Transverse colon (tissue), 4 donors: ENCODE results near the gene CDK5R2. TPM values are rescaled to one million over a fixed set of nuclear protein-coding genes. Genes with fewer than 3 reads are reported as not detected.

Experiments
- DNase-seq: peaks from one replicate; pipeline ENCODE4 v3.0.0-alpha.2; 2019
- H3K27ac ChIP-seq, 4 donors: fragments of 200-600 bp; sonication (generic); 2 replicates each; pipeline ENCODE4 v1.5.1; 2016 to 2018; ENCODE audit warnings: inconsistent platforms in 4 of 4
- H3K27me3 ChIP-seq: fragments of 200-600 bp; sonication (generic); 2 replicates; pipeline ENCODE4 v1.5.1; 2017; ENCODE audit warnings: inconsistent platforms
- H3K36me3 ChIP-seq, 4 donors: fragments of 200-600 bp; sonication (generic); 2 replicates each; pipeline ENCODE4 v1.5.1; 2017 to 2019; ENCODE audit warnings: inconsistent platforms in 4 of 4
- H3K4me1 ChIP-seq, 4 donors: fragments of 200-600 bp; sonication (generic); 2 replicates each; pipeline ENCODE4 v1.5.1; 2017 to 2020; ENCODE audit warnings: inconsistent platforms in 4 of 4
- H3K4me3 ChIP-seq, 4 donors: fragments of 200-600 bp; sonication (generic); 1 replicate in 1 of 4; 2 replicates in 3 of 4; pipeline versions ENCODE4 v1.5.1 to v1.6.1; 2017 to 2019; ENCODE audit warnings: inconsistent platforms in 4 of 4
- H3K9me3 ChIP-seq, 2 donors: fragments of 200-600 bp; sonication (generic); 2 replicates each; pipeline ENCODE4 v1.5.1; 2017 to 2019; ENCODE audit warnings: inconsistent platforms in 2 of 2
- EP300 ChIP-seq: sonication (generic); formaldehyde crosslinking; IDR thresholded peaks from one replicate; pipeline ENCODE4 v1.6.1; 2017; ENCODE audit warnings: antibody characterized with exemption, low read depth
- POLR2A ChIP-seq: fragments of 450-650 bp; IDR thresholded peaks from one replicate; pipeline ENCODE4 v1.6.1; 2016; ENCODE audit warnings: antibody characterized with exemption, mild to moderate bottlenecking, moderate library complexity
- POLR2AphosphoS5 ChIP-seq, 3 donors: sonication (generic); formaldehyde crosslinking; IDR thresholded peaks; one replicate each; pipeline ENCODE4 v1.6.1; 2016; ENCODE audit warnings: antibody characterized with exemption in 3 of 3
- WGBS, 2 donors: methylation state at CpG; one replicate each; pipeline ENCODE4 v1.1.5; 2018; ENCODE audit warnings: low coverage in 1 of 2; 5-methylcytosine and 5-hydroxymethylcytosine counted together
- in situ Hi-C, 4 donors: fragments of 200-750 bp; cut with MboI; loops; one replicate each; pipeline versions ENCODE4 v1.15.0 to v1.15.1; 2017; ENCODE audit warnings: low sequenced_read_pairs in 3 of 4, low pct_ligation_motif_present in 1 of 4, low pct_unique_long_range_greater_than_20kb in 1 of 4
- intact Hi-C: fragments of 100-400 bp; cut with DNase I; formaldehyde crosslinking; loops from one replicate; pipeline ENCODE4 v1.15.1; 2023; ENCODE audit warnings: low total_unique reads
- total RNA-seq, 4 donors: library from RNA; depleted of rRNA; stranded (reverse); fragments of >200 nt; gene quantifications; one replicate each; pipeline ENCODE4 v1.1.0, GENCODE V29; 2016
- TF ChIP-seq, protein P1 (sequence below), 5 experiments: fragments of 200-600 bp in 3 of 5; fragments of 450-650 bp in 2 of 5; sonication (generic) in 3 of 5; IDR thresholded peaks; 1 replicate in 2 of 5; 2 replicates in 3 of 5; pipeline ENCODE4 v1.5.1; 2016 to 2017; ENCODE audit warnings: antibody characterized with exemption in 5 of 5, inconsistent platforms in 3 of 5, mild to moderate bottlenecking in 2 of 5, moderate library complexity in 1 of 5

The CDK5R2 gene
- total RNA-seq, 4 donors from 2014 or later, result 0.41 TPM; not detected in 3

DNA sequence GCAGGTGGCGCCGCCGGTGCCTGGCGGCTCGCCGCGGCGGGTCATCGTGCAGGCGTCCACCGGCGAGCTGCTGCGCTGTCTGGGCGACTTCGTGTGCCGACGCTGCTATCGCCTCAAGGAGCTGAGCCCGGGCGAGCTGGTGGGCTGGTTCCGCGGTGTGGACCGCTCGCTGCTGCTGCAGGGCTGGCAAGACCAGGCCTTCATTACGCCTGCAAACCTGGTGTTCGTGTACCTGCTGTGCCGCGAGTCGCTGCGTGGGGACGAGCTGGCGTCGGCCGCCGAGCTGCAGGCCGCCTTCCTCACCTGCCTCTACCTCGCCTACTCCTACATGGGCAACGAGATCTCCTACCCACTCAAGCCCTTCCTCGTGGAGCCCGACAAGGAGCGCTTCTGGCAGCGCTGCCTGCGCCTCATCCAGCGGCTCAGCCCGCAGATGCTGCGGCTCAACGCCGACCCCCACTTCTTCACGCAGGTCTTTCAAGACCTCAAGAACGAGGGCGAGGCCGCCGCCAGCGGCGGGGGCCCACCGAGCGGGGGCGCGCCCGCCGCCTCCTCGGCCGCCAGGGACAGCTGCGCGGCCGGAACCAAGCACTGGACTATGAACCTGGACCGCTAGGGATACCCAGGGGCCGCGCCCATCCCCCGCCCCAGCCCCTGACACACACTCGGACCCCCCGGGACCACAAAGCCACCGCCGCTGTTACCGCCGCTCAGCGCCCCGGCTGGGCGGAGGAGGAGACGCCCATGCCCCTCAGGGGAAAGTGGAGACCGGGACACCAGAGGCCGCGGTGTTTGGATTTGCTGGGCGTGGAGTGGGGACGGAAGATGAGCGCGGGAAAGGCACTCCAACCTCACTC lies 1.1 kb downstream of the CDK5R2 start:
- TF ChIP-seq EP300 (no peak), POLR2AphosphoS5 (IDR thresholded peaks at IDR 0.05) (no peak), POLR2A (no peak)
- TF ChIP-seq, protein P1, sequence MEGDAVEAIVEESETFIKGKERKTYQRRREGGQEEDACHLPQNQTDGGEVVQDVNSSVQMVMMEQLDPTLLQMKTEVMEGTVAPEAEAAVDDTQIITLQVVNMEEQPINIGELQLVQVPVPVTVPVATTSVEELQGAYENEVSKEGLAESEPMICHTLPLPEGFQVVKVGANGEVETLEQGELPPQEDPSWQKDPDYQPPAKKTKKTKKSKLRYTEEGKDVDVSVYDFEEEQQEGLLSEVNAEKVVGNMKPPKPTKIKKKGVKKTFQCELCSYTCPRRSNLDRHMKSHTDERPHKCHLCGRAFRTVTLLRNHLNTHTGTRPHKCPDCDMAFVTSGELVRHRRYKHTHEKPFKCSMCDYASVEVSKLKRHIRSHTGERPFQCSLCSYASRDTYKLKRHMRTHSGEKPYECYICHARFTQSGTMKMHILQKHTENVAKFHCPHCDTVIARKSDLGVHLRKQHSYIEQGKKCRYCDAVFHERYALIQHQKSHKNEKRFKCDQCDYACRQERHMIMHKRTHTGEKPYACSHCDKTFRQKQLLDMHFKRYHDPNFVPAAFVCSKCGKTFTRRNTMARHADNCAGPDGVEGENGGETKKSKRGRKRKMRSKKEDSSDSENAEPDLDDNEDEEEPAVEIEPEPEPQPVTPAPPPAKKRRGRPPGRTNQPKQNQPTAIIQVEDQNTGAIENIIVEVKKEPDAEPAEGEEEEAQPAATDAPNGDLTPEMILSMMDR (IDR thresholded peaks at IDR 0.05), result no peak
- H3K36me3 ChIP-seq, result no peaks in the 10 kb centered on the region
- no peak for DNase-seq
- 5% methylated on average over 65 of the region's 87 CpGs; no CpG with 5 or more reads in 1 of the 2 donors for WGBS, 2 donors
- H3K27me3 ChIP-seq, result peaks cover 98% of the 10 kb centered on the region
- peaks cover 0 to 18% (median 13%) of the 10 kb centered on the region in 4 donors for H3K4me1 ChIP-seq
- peak overlapping the region in 1 of 4 donors; percentile 41 for H3K4me3 ChIP-seq
- in situ Hi-C loops (no loop called here), intact Hi-C loops (no loop called here)
- no peaks in the 10 kb centered on the region for H3K9me3 ChIP-seq
- H3K27ac ChIP-seq, result no peak overlapping the region

- intact Hi-C loops, result no loop called here
- Histone ChIP-seq H3K27me3 (peaks cover 98% of the 10 kb centered on the region), H3K27ac (no peak overlapping the region), H3K9me3 (no peaks in the 10 kb centered on the region), H3K4me1 (peaks cover 0 to 18% (median 13%) of the 10 kb centered on the region in 4 donors), H3K4me3 (no peak overlapping the region), H3K36me3 (no peaks in the 10 kb centered on the region)
- in situ Hi-C loops, result no loop called here
- TF ChIP-seq POLR2A (no peak), POLR2AphosphoS5 (IDR thresholded peaks at IDR 0.05) (no peak), EP300 (no peak)
- TF ChIP-seq, protein P1 (IDR thresholded peaks at IDR 0.05), result no peak
- WGBS, 2 donors, result 12 to 22% methylated on average over 1 to 4 of the region's 4 CpGs
- no peak for DNase-seq
Measured at GRCh38 chr2:218961229-218961628, 1.8 kb downstream of the CDK5R2 start.

GRCh38 chr2:218961651-218962570 lies 2.4 kb downstream of the CDK5R2 start:
- WGBS, 2 donors, result 27% methylated on average over 34 of the region's 34 CpGs; no CpG with 5 or more reads in 1 of the 2 donors
- TF ChIP-seq, protein P1 (IDR thresholded peaks at IDR 0.05), result no peak
- TF ChIP-seq POLR2A (no peak), EP300 (no peak), POLR2AphosphoS5 (IDR thresholded peaks at IDR 0.05) (no peak)
- H3K4me1 ChIP-seq, result peaks cover 0 to 18% (median 13%) of the 10 kb centered on the region in 4 donors
- in situ Hi-C loops, result no loop called here
- no peak overlapping the region for H3K27ac ChIP-seq
- peaks cover 98% of the 10 kb centered on the region for H3K27me3 ChIP-seq
- H3K36me3 ChIP-seq, result no peaks in the 10 kb centered on the region
- no peaks in the 10 kb centered on the region for H3K9me3 ChIP-seq
- no peak overlapping the region for H3K4me3 ChIP-seq
- intact Hi-C loops, result no loop called here
- no peak for DNase-seq

- peak; percentile 51 for DNase-seq
- Histone ChIP-seq H3K36me3 (no peaks in the 10 kb centered on the region), H3K9me3 (no peaks in the 10 kb centered on the region), H3K27me3 (peaks cover 99% of the 10 kb centered on the region), H3K27ac (no peak overlapping the region), H3K4me1 (peaks cover 0 to 18% (median 13%) of the 10 kb centered on the region in 4 donors), H3K4me3 (no peak overlapping the region)
- intact Hi-C loops, result no loop called here
- TF ChIP-seq, protein P1 (IDR thresholded peaks at IDR 0.05), result no peak
- TF ChIP-seq POLR2A (no peak), EP300 (no peak), POLR2AphosphoS5 (IDR thresholded peaks at IDR 0.05) (no peak)
- whole genome bisulfite sequencing, 2 donors, result 0 to 10% methylated on average over 2 to 42 of the region's 42 CpGs
- in situ Hi-C loops, result no loop called here
Measured at GRCh38 chr2:218962859-218963492, 3.5 kb downstream of the CDK5R2 start.
